ENCODE measurements around the gene VCPKMT.
A peak's percentile ranks its signal among the peaks of the same experiment; 100 is the strongest.

VCPKMT gene

DNA sequence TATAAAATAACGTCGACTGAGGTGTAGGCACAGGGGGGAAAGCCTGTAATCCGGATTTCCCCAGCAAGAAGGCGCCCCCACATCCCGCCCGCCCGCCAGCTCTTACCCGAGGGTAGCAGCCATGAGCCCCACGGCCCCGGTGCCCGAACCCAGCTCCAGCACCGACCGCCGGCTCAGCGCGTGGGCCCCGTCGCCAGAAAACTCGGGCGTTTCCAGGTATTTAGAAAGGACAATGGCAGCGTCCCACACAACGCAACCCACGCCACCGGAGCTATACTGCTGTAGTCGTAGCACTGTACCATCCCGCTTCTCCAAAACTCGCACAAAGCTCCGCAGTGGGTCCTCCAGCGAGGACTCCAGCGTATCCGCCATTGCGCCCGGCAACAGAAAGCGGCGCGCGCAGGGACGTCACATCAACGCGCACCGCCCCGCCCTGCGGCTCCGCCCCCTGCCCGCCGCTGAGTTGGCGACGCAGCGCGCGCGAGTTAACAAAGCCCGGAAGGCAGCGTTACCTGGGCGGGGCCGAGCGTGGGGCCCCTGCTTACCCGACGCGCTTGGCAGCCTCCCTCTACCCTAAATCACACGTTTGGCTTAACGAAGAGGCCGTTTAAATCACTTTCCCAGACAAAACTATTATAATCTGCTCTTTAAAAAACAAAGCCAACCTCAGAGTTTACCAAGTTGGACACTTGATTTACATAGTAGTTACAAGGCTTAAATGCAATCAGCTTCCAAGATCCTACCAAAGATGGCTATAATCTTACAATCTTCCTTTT is at the start of gene VCPKMT:
TSS of gene VCPKMT (minus strand) at position 392 of the 776 bp plus-strand sequence. CDS start at position 372, 20 bp downstream.
- peak; percentile 98 for DNase-seq

DNA sequence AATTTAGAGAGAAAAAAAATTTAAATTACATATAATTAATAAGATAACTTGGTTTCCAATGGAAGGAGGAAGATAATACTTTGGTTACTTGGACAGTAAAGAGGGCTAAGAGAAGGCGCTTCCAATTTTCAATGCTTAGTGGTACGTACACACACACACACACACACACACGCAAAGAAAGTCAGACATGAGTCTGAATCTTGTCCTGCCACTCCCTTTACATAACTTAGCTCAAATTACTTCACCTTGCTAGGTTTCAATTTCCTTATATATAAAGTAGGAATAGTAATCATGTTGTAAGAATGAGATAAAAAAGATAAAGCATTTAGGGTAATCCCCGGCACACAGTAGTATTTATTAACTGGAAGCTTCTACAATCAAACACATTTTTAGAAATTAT is 39.7 kb upstream of the VCPKMT start:
- no peak for DNase-seq

DNA sequence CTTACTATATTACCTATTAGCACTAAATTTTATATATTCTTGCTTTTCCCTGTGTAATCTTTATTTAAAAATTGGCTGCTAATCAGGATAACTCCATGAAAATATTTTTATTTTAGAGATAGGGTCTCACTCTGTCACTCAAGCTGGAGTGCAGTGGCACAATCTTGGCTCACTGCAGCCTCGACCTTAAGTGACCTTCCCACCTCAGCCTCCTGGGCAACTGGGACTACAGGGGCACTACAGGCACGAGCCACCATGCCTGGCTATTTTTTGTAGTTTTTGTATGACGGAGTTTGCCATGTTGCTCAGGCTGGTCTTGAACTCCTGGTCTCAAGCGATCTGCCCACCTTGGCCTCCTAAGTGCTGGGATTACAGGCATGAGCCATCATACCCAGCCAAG is 32.4 kb upstream of the VCPKMT start:
- no peak for DNase-seq

DNA sequence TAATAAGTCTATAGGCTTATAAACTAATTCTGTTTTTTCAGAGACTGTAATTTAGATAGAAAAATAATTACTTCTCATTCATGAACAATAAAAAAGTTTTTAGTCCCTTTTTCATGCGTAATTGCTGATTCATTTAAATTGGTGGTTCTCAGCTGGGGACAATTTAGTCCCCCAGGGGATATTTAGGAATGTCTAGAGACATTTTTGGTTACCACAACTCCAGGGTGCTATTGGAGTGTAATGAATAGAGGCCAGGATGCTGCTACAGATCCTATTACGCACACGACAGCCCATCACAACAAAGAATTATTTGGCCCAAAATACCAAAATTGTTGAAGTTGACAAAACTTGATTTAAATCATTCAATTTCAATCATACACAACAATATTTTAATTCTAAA is 22.8 kb upstream of the VCPKMT start:
- no peak for DNase-seq

DNA sequence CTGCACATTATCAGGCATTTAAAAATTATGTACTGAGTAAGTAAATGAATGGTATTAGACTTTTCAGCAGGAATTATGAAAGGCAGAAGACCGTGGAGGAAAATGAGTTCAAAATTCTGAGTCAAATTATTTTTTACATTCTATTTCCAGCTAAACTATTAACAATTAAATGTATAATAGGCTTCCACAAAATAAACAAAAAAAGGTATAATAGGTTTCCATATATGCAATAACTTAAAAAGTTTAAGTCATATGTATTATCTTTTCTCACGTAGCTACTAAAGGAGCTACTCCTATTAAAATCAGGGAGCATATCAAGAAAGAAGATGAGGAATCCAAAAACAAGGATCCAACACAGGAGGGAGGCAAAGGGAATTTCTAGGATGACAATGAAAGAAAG is 11.4 kb upstream of the VCPKMT start:
- DNase-seq: no peak

DNA sequence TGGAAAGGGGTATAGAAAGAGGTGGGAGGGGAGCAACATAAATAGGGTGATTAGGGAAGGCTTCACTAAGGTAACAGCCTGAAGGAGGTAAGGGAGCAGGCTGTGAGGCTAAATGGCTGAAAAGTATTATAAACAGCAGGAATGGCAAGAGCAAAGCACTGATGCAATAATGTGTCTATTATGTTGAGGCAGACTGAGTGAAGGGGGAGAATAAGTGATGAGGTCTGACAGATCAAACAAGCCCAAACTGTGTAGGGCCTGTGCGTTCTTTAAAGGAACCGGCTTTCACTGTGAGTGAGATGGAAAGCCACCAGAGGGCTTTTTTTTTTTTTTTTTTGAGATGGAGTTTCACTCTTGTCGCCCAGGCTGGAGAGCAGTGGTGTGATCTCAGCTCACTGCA is 6.7 kb upstream of the VCPKMT start:
- no peak for DNase-seq

DNA sequence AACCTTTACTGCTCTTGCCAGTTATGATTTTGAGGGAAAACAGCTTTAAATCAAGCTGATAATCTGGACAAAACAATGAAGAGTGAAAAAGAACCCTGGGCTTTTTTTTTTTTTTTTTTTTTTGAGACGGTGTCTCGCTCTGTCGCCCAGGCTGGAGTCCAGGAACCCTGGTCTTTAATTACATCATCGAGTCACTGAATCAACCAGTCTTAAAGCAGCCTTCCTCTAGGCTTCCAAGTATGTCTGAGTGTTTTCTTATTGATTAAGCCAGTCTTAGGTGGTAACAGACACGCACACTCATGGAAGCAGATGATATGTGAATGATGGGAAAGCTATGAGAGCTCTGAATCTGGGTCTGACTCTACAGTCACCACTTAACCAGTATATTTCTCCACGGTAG is 5.9 kb upstream of the VCPKMT start:
- no peak for DNase-seq

DNA sequence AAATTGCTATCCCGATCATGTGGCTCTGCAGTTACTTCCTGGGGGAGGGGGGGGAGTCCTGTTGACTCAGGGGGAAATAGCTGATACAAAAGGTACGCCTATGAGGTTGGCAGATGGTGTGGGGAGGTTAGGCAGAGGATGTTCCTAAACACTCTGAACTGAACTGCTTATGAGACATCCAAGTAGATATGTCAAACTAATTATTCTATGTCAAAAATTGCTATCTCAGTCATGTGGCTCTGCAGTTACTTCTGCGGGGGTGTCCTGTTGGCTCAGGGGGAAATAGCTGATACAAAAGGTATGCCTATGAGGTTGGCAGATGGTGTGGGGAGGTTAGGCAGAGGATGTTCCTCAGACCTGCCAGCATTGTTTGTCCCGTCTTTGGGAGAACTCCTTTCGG is 5.1 kb upstream of the VCPKMT start:
- no peak for DNase-seq

DNA sequence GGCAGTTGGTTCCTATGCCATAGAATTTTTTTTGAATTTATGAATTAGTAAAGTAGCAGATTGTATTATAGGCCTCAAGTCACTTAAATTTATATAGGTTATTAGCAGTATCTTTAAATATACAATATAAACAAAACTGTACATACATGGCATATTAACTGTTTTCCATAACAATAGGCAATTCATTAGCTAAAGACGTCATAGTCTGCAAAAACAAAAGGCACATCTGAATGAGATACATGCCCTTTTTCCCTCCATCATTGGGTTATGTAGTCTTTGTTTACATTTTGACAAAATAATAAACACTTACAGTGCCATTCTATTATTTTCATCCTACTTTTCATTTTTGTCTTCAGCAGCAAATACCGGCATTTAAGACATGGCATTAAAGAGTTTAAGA is 1.1 kb upstream of the VCPKMT start:
- no peak for DNase-seq

DNA sequence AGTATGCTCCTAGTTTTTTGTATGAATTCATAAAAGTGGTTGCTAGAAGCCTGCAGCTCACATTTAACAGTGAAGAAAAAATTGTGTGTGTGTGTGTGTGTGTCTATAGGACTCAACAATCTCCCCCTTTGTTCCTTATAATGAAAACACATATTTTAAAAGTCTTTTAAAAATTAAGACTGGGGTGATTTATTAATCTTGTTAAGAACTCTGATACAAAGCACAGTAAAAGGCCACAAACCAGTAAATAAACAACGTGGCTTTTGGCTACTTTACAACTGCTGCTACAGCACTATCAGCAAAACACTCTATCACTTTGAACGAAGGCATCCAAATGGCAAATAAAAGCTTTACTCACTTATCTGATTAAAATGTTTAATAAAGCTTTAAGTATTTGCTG is 594 bp upstream of the VCPKMT start:
- DNase-seq: no peak

DNA sequence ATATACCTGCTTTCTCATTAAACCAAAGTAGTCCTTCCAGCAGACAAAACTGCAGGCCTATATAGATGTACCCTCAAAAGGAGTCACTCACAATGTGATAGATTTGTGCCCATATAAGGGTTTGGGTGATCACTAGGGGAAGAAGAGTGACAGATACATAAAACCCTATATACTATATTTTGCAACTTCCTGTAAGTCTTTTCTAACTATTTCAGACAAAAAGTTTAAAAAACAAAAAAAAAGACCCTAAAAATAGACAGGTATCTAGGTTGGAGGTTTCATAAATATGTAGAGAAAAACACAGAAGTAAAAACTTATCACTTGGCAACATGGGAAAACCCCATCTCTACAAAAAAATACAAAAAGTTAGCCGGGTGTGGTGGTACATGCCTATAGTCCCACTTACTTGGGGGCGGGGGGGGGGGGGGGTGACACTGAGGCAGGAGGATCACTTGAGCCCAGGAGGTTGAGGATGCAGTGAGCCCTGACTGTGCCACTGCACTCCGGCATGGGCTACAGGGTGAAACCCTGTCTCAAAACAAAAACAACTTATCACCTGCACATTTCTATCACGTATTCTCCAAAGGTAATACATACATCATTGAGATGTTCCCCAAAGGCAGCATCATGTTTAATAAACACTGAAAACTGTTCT is 2.9 kb downstream of the VCPKMT start:
- no peak for DNase-seq

DNA sequence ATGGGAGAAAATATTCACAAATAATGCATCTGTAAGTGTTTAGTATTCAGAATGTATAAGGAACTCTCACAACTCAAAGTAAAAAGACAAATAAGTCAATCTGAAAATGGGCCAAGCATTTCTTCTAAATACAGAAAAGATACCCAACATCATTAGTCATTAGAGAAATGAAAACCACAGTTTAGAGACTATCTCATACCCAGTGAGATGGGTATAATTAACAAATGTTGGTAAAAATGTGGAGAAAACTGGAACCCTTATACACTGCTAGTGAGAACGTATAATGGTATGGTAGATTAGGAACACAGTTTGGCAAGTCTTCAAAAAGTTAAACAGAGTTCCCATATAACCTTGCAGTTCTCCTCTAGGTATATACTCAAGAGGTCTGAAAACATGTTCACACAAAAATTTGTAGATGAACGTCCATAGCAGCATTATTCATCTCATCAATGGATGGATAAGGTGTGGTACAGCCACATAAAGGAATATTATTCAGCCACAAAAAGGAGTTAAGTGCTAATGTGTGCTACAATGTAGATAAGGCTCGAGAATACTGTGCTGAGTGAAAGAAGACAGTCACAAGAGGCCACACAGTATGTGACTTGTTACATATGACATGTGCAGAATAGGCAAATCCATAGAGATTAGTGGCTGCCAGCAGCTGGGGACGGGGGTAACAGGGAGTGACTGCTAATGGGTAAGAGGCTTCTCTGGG is 5.9 kb downstream of the VCPKMT start:
- DNase-seq: no peak

DNA sequence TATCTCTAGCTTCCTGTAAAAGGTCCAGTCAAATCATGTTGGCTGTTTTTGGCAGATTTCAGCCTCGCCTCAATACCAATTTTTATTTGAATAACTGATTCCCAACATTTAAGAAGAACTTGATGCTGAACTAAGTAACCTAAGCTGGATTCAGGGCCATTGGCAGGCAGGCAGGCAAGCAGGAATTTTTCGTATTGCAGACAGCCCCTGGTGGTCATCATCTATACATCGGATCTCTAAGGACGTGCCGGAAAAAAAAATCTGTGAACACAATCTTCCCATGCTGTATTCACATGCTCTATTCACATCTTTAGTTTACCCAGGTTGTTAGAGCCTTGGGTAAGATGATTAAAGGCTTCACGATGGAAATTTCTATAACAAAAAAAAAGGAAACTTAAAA is 7.0 kb downstream of the VCPKMT start:
- no peak for DNase-seq

DNA sequence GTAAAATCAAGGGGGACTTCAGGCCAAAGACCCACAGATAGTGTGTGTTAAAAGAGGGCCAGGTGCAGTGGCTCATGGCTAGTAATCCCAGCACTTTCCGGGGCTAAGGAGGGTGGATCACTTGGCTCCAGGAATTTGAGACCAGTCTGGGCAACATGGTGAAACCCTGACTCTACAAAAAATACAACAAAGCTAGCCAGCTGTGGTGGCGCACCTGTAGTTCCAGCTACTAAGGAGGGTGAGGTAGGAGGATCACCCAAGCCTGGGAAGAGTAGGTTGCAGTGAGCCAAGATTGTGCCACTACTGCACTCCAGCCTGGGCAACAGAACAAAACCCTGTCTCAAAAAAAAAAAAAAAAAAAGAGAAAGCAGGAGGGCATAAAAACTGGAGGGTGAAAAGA is 8.5 kb downstream of the VCPKMT start:
- no peak for DNase-seq

DNA sequence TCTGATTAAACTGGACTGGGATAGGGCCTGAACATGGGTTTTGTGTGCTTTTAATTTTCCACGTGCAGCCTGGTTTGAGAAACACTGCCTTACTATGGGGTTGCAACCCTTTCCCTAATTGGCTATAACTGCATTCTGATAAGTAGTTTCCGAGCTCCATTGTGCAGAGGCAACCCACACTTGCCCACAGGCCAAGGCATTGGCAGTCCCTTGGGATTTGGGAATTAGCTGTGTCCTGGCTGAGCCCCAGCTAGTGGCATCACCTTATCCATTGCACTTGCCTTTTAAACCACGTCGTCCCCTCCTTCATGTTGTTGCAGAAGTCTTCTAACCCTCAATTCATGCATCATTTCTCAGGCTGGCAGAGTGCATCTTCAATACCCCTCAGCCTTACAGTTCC is 10.2 kb downstream of the VCPKMT start:
- no peak for DNase-seq

DNA sequence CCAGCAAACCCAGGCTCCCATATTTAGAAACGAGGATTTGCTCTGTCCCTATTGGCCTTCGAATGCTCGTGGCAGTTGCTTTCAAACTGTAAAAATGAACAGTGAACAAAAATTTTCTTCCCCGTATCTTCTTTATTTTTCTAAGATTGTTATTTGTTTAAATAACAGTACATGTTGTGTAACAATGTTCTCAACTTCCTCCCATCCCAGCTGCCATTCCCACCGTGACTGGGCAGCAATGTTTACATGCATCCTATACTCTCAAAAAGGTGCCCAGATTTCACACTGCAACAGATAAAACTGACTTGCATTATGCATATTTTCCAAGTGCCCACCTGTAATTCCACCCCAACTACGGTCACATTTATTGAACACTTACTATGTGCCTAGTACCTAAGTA is 12.8 kb downstream of the VCPKMT start:
- no peak for DNase-seq

DNA sequence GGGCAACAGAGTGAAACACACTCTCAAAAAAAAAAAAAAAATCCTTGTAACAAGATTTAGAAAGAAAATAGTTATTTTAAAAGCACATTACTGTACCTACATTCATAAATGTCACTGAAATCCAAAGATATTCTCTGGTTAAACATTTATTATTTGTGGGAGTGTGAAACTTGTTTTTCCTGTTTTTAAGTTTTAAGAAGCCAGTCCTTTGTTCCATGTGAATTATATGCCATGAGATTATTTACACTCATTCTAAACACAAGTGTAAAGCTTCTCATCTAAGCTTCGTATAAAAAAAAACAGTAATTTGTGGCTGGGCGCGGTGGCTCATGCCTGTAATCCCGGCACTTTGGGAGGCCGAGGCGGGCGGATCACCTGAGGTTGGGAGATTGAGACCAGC is 15.0 kb downstream of the VCPKMT start:
- no peak for DNase-seq

DNA sequence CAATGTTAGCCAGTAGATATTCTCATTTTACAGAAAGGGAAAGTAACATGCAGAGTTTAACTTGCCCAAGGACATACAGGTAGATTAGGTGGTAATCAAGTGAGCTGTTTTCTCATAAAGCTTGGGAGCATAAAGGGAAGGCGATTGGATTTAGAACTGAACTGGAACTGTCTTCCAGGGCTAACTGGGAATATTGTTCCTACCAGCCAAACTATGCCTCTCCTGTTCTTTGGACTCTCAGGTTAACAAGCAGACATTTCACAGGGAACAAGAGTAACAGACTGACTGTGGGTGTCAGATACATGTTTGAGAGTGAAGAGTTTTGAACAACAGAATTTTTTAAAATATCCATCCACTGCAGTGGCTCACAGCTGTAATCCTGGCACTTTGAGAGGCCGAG is 15.6 kb downstream of the VCPKMT start:
- no peak for DNase-seq

DNA sequence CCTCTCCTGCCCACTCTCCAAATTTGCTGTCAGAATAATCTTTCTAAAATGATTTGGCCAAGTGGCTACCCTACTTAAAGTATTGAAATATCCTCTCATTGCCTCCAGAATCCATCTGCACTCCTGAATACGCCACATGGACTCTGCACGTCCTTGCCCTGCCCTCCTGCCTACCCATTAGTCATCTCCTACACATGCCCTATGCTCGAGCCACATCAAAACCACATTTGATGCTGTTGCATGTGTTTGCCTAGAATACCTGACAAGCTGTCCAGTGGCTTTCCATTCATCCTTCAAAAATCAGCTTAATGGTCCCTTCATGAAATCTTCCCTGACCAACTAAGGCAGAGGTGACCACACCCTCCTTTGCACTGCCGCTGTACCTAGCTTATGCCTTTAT is 17.0 kb downstream of the VCPKMT start:
- DNase-seq: no peak

DNA sequence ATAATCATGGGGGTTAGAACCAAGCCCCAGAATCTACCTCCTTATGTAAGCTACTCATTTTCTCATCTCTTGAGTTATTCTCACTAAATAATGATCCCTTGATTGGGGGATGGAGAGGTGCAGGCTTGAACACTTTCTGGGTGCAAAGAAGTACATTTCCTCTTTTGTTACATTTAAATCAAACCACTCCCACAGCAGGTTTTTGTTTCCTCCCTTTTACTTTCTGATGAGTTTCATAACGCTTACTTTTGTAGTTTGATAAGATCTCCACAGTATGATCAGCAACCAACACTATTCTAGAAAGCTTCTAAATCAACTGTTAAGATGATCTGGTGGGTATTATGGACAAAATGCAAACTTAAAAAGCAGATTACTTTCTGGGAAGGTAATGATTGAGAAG is 20.5 kb downstream of the VCPKMT start:
- DNase-seq: no peak

DNA sequence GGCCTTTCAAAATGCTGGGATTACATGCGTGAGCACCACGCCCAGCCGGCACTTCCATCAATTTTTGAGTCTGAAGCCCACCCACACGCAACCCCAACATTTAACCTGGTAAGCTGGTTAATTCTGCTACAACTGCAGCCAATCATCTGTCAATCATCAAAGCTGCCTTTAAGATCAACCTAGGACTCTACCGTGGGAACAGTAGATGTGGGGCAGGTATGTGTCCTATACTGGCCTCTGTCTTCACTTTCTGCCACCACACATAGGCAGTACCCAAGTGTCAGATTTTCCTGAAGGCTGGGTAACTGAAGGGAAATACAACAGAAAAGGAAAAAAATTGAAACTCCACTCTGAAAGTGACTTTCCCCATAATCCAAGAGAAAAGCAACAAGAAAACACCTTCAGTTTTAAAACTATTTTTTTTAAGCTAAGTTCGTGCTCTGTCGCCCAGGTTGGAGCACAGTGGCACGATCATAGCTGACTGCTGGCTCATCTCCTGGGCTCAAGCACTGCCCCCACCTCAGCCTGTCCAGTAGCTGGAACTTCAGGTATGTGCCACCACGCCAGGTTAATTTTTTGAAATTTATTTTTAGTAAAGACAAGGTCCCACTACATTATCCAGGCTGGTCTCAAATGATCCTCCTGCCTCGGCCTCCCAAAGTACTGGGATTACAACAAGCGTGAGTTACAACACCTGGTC is 22.2 kb downstream of the VCPKMT start:
- DNase-seq: no peak

DNA sequence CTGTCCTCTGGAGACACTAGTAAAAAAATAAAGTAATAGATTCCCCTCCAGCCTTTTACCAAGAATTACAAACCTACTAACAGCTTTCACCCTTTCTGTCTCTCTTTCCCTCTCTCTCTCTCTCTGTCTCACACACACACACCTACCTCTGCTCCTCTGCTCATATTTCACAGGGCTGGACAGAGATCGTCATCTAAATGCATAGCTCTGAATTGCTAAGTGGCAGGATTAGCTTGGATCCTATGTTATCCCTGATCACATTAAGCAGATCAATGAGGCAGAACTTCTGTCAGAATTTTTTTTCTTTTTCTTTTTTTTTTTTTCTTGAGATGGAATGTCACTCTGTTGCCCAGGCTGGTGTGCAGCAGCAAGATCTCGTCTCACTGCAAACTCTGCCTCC is 22.9 kb downstream of the VCPKMT start:
- DNase-seq: no peak

DNA sequence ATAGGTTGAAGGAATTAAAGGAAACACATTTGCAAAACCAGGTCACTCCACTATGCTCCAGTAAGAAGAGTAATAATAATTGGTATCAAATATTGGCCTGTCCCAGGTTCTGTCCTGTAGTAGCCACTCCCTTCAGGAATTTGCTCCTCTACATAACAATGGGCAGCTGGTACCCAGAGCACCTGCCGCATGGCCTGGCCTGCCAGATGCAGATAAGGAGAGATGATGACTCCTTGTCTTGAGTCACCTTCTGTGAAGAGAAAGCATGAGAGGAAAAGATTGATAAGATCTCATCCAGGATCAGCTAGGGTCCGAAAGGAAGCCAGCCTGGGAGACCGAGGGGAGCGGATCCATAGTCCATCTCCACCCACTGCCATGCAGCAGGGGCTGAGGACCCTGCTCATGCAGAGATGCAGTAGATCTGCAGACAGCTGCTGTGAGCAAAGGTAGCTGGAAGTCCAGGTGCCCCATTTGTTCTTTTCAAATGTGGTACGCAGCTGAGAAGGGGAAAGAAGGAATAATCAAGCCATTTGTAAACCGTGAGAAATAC is 24.3 kb downstream of the VCPKMT start:
- no peak for DNase-seq
